ENCODE measurements around the gene GAB4. TPM values are rescaled to one million over a fixed set of nuclear protein-coding genes. Genes with fewer than 3 reads are reported as not detected.

GAB4 gene
- total RNA-seq = not detected in 2 replicates

GRCh38 chr22:17007852-17008731 is at the start of gene GAB4:
TSS of gene GAB4 (minus strand) at chr22:17008222. CDS start at chr22:17008114, 108 bp downstream.

Other genes starting within 250 kb of the GAB4 start
- gene XKR3, start 182.8 kb downstream of the GAB4 start, total RNA-seq = not detected in 2 replicates
- gene IL17RA, start 76.8 kb upstream of the GAB4 start, total RNA-seq = 6.3 and 8.0 TPM in 2 replicates
- 0.07 and 0.20 TPM in 2 replicates for gene TMEM121B, start 113.1 kb upstream of the GAB4 start, total RNA-seq
- 27.9 and 33.3 TPM in 2 replicates for gene HDHD5, start 151.1 kb upstream of the GAB4 start, total RNA-seq
- 0.20 and 0.56 TPM in 2 replicates for gene ADA2, start 211.2 kb upstream of the GAB4 start, total RNA-seq

Measured in smooth muscle cell of the pulmonary artery (primary cell).